PC-9 (cell line): ENCODE data around the gene HOXB6. TPM values are rescaled to one million over a fixed set of nuclear protein-coding genes. Genes with fewer than 3 reads are reported as not detected.

Experiments
- BruUV-seq: library from RNA; stranded (reverse); fragments of 400-500 nt; replicated peaks from 2 replicates; lab custom pipeline; 2021; lab: Mats Ljungman, UMichigan
- CTCF ChIA-PET: fragments of 300-600 bp; sonication (Branson Sonifier 250); formaldehyde crosslinking; loops from one replicate; lab custom pipeline; 2022; ENCODE audit warnings: antibody characterized with exemption; lab: Charles Lee
- POLR2A ChIA-PET: fragments of 300-600 bp; sonication (Branson Sonifier 250); formaldehyde crosslinking; loops from one replicate; lab custom pipeline; 2022; ENCODE audit warnings: antibody characterized with exemption; ENCODE audit not compliant: unreplicated experiment; lab: Charles Lee
- DNase-seq, 2 experiments: peaks; one replicate each; pipeline versions ENCODE4 v3.0.0 to v3.0.0-alpha.2; 2015 to 2022; ENCODE audit warnings: mixed read lengths in 1 of 2
- H2AFZ ChIP-seq: fragments of 200-600 bp; sonication (generic); 2 replicates; pipeline ENCODE4 v1.8.1; 2017; ENCODE audit warnings: antibody characterized with exemption
- H3F3A ChIP-seq: fragments of 200-600 bp; sonication (generic); 2 replicates; pipeline ENCODE4 v1.8.1; 2017; ENCODE audit warnings: antibody characterized with exemption, mild to moderate bottlenecking, low read depth; ENCODE audit not compliant: insufficient read depth
- H3K27ac ChIP-seq: fragments of 200-600 bp; sonication (generic); 2 replicates; pipeline ENCODE4 v1.6.1; 2016; ENCODE audit warnings: mixed run types
- H3K27me3 ChIP-seq: fragments of 200-600 bp; sonication (generic); 2 replicates; pipeline ENCODE4 v1.6.1; 2016; ENCODE audit warnings: low read depth, mixed run types; ENCODE audit not compliant: insufficient read depth
- H3K36me3 ChIP-seq: fragments of 200-600 bp; sonication (generic); 2 replicates; pipeline ENCODE4 v1.6.1; 2016; ENCODE audit warnings: low read depth, mixed run types
- H3K4me1 ChIP-seq: fragments of 200-600 bp; sonication (generic); replicated peaks from 2 replicates; pipeline ENCODE4 v1.6.1; 2016; ENCODE audit warnings: mixed run types; ENCODE audit not compliant: insufficient read depth
- H3K4me2 ChIP-seq: fragments of 200-600 bp; sonication (generic); 2 replicates; pipeline ENCODE4 v1.6.1; 2017; ENCODE audit warnings: mixed run types
- H3K4me3 ChIP-seq: fragments of 200-600 bp; sonication (generic); 2 replicates; pipeline ENCODE4 v1.6.1; 2016; ENCODE audit warnings: mixed run types
- H3K79me2 ChIP-seq: fragments of 200-600 bp; sonication (generic); 2 replicates; pipeline ENCODE4 v1.6.1; 2017; ENCODE audit warnings: low read depth, mixed run types
- H3K9me2 ChIP-seq: fragments of 200-600 bp; sonication (generic); 2 replicates; pipeline ENCODE4 v1.8.1; 2017; ENCODE audit warnings: mild to moderate bottlenecking; ENCODE audit not compliant: insufficient read depth
- H3K9me3 ChIP-seq: fragments of 200-600 bp; sonication (generic); 2 replicates; pipeline ENCODE4 v1.8.1; 2016; ENCODE audit warnings: low read depth; ENCODE audit not compliant: insufficient read depth
- H4K20me1 ChIP-seq: fragments of 200-600 bp; sonication (generic); 2 replicates; pipeline ENCODE4 v1.8.1; 2017; ENCODE audit not compliant: insufficient read depth
- EZH2 ChIP-seq: fragments of 200-600 bp; sonication (generic); IDR thresholded peaks from 2 replicates; pipeline ENCODE4 v1.8.0; 2017; ENCODE audit warnings: antibody characterized with exemption, low read depth
- intact Hi-C: fragments of 100-400 bp; cut with micrococcal nuclease; formaldehyde crosslinking; loops from one replicate; pipeline ENCODE4 v1.10.0; 2022; ENCODE audit not compliant: unreplicated experiment
- total RNA-seq: library from RNA; stranded (reverse); gene quantifications from 2 replicates; pipeline ENCODE4 v1.2.3, GENCODE V29; 2021
- TF ChIP-seq, protein P1 (sequence below): fragments of 200-600 bp; sonication (generic); conservative IDR thresholded peaks from 2 replicates; pipeline ENCODE4 v1.6.1; 2017; ENCODE audit warnings: mixed run types, antibody characterized with exemption, mild to moderate bottlenecking, moderate library complexity

Gene HOXB6
- total RNA-seq, 1 experiment from 2014 or later, result 30.7 TPM

DNA sequence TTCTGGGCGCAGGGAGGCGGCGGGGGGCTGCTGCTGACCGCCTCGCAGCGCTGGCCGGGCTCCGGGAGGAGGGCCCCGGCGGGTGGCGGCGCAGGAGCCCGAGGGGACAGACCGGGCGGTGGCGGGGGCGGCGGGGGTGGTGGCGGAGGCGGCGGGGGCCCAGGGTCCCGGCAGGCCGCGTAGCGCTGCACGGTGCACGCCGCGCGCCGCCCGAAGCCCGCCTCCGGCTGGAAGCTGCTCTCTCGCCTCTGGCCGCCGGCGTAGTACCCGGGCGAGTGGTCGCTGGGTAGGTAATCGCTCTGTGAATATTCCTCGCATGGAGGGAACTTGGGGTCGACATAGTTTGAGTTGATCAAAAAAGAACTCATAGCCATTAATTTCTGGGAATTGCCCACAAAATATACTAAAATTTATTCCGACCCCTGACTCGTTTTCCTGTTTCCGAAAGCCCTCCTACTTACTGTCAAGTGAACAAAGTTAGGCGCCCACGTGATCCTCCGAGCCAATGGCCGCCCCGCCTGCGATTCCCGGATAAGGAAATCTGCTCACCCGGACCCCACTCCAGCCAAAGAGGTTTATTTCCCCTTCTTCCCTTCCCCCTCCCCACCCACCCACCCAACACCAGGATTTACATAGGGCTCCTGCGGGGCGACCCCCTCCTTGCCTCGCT, 26.7 kb downstream of the HOXB6 start, which contains the start of gene HOXB4:
Gene HOXB4 (minus strand): TSS at position 405 of the 670 bp plus-strand sequence. CDS start 31 bp downstream, at position 374.
- Histone ChIP-seq H3K4me2 (no peak within 1 kb of the TSS), H3K36me3 (no peaks in the 10 kb centered on the region), H3K79me2 (no peaks in the 10 kb centered on the region), H3K9me3 (no peaks in the 10 kb centered on the region), H3K27me3 (no peaks in the 10 kb centered on the region), H3F3A (no peaks in the 10 kb centered on the region), H3K4me1 (no peaks in the 10 kb centered on the region), H3K4me3 (no peak within 1 kb of the TSS), H3K27ac (no peak within 1 kb of the TSS), H4K20me1 (no peaks in the 10 kb centered on the region), H2AFZ (no peak within 1 kb of the TSS), H3K9me2 (no peaks in the 10 kb centered on the region)
- CTCF ChIA-PET, result no interaction called here
- POLR2A ChIA-PET, result no interaction called here
- DNase-seq, result no peak
- no peak for TF ChIP-seq EZH2
- TF ChIP-seq, protein P1, sequence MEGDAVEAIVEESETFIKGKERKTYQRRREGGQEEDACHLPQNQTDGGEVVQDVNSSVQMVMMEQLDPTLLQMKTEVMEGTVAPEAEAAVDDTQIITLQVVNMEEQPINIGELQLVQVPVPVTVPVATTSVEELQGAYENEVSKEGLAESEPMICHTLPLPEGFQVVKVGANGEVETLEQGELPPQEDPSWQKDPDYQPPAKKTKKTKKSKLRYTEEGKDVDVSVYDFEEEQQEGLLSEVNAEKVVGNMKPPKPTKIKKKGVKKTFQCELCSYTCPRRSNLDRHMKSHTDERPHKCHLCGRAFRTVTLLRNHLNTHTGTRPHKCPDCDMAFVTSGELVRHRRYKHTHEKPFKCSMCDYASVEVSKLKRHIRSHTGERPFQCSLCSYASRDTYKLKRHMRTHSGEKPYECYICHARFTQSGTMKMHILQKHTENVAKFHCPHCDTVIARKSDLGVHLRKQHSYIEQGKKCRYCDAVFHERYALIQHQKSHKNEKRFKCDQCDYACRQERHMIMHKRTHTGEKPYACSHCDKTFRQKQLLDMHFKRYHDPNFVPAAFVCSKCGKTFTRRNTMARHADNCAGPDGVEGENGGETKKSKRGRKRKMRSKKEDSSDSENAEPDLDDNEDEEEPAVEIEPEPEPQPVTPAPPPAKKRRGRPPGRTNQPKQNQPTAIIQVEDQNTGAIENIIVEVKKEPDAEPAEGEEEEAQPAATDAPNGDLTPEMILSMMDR, result no peak
- no TSS peak for BruUV-seq
- intact Hi-C loops, result no loop called here

GRCh38 chr17:48577330-48577945, 27.3 kb downstream of the HOXB6 start:
- ChIA-PET POLR2A (no interaction called here), CTCF (no interaction called here)
- Histone ChIP-seq H3K36me3 (no peaks in the 10 kb centered on the region), H3K27ac (no peak overlapping the region), H3K9me3 (no peaks in the 10 kb centered on the region), H3K27me3 (no peaks in the 10 kb centered on the region), H3K9me2 (no peaks in the 10 kb centered on the region), H3F3A (no peaks in the 10 kb centered on the region), H3K4me3 (no peak overlapping the region), H3K4me2 (no peak overlapping the region), H3K79me2 (no peaks in the 10 kb centered on the region), H4K20me1 (no peaks in the 10 kb centered on the region), H2AFZ (no peak overlapping the region), H3K4me1 (no peaks in the 10 kb centered on the region)
- TF ChIP-seq EZH2, result no peak
- intact Hi-C loops, result no loop called here
- no peak for DNase-seq
- BruUV-seq, result no TSS peak

DNA sequence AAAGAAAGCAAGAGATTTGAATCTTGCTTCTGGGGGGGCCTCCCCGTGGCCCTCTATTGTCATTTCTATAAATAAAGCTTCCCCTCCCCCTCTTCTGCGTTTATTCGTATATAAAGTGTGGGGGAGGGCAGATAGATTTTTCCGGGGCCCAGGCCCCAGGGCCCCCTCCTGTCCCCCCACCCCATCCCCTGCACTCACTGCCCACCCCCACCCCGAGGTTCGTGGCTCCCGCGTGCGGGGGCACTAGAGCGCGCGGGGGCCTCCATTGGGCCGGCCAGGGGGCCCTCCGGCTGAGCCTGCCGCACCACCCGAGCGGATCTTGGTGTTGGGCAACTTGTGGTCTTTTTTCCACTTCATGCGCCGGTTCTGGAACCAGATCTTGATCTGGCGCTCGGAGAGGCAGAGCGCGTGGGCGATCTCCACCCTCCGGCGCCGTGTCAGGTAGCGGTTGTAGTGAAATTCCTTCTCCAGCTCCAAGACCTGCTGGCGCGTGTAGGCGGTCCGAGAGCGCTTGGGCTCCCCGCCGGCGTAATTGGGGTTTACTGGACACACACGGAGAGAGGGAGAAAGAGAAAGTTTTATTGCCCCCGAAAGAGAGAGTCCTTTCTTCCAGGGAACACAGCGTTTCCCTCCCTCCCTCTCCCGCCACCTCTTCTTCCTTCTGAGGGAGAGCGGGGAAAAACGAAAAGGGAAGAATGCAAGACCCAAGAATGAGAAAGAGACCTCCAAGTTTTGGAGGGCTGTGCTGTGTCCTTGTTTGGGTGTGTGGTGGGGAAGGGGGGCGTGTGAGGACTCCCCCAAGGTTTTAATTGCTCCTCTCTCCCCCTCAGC, 28.1 kb downstream of the HOXB6 start:
- POLR2A ChIA-PET, result no interaction called here
- Histone ChIP-seq H3K4me3 (no peak overlapping the region), H3K9me3 (no peaks in the 10 kb centered on the region), H3K36me3 (no peaks in the 10 kb centered on the region), H3K27me3 (no peaks in the 10 kb centered on the region), H3K9me2 (no peaks in the 10 kb centered on the region), H4K20me1 (no peaks in the 10 kb centered on the region), H3K4me2 (no peak overlapping the region), H2AFZ (no peak overlapping the region), H3K79me2 (no peaks in the 10 kb centered on the region), H3K27ac (no peak overlapping the region), H3F3A (no peaks in the 10 kb centered on the region), H3K4me1 (no peaks in the 10 kb centered on the region)
- no peak for DNase-seq
- CTCF ChIA-PET, result no interaction called here
- intact Hi-C loops, result no loop called here
- no peak for TF ChIP-seq EZH2
- TF ChIP-seq, protein P1, result no peak
- BruUV-seq, result no TSS peak
